ENCODE results near the gene BBS1. TPM values are rescaled to one million over a fixed set of nuclear protein-coding genes. Genes with fewer than 3 reads are reported as not detected.

BBS1 gene
- total RNA-seq, 1 donor from 2014 or later = 43.6 TPM

- TF ChIP-seq CTCF (conservative IDR thresholded peaks at IDR 0.05; ENCODE audit: low read depth, low read length) = no peak
- no peak for DNase-seq (ENCODE audit: low read depth)
- H3K4me3 ChIP-seq (ENCODE audit: low read depth, low read length) = no peak overlapping the region
Measured at GRCh38 chr11:66559866-66560676, 49.6 kb downstream of the BBS1 start.

DNA sequence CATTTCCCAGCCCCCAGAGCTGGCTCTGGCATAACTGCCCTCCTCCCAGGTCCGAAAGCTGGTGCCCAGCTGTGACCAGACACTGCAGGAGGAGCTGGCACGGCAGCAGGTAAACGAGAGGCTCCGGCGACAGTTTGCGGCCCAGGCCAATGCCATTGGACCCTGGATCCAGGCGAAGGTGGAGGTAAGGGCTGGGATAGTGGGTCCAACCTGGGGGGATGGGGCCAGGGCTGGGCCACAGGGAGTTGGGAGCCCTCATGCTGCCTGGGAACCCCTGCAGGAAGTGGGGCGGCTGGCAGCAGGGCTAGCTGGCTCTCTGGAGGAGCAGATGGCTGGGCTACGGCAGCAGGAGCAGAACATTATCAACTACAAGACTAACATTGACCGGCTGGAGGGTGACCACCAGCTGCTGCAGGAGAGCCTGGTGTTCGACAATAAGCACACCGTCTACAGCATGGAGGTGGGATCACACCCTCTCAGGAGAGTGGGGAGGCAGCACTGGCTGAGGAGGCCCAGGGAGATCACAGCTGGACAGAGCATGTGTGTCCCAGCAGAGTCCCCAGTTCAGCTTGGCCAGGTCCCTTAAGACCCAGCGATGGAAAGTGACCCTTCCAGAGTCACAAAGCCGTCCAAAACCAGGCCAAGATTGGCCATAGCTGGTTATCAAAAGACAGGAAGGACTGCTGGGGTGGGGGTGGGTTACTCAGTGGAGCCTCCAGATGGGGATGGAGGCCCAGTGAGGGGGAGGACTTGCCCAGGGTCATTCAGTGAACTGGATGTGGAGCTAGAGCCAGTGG, 50.9 kb downstream of the BBS1 start:
- DNase-seq (ENCODE audit: low read depth) = no peak
- TF ChIP-seq CTCF (conservative IDR thresholded peaks at IDR 0.05; ENCODE audit: low read depth, low read length) = no peak
- no peak overlapping the region for H3K4me3 ChIP-seq (ENCODE audit: low read depth, low read length)

- DNase-seq (ENCODE audit: low read depth) = no peak
- TF ChIP-seq CTCF (conservative IDR thresholded peaks at IDR 0.05; ENCODE audit: low read depth, low read length) = no peak
- no peak overlapping the region for H3K4me3 ChIP-seq (ENCODE audit: low read depth, low read length)
Measured at GRCh38 chr11:66561975-66562248, 51.5 kb downstream of the BBS1 start.

- no peak overlapping the region for H3K4me3 ChIP-seq (ENCODE audit: low read depth, low read length)
- no peak for TF ChIP-seq CTCF (conservative IDR thresholded peaks at IDR 0.05; ENCODE audit: low read depth, low read length)
- DNase-seq (ENCODE audit: low read depth) = no peak
Measured at GRCh38 chr11:66562275-66562674, 51.8 kb downstream of the BBS1 start.

- no peak for DNase-seq (ENCODE audit: low read depth)
- H3K4me3 ChIP-seq (ENCODE audit: low read depth, low read length) = no peak overlapping the region
- no peak for TF ChIP-seq CTCF (conservative IDR thresholded peaks at IDR 0.05; ENCODE audit: low read depth, low read length)
Measured at GRCh38 chr11:66562907-66563583, 52.6 kb downstream of the BBS1 start.

DNA sequence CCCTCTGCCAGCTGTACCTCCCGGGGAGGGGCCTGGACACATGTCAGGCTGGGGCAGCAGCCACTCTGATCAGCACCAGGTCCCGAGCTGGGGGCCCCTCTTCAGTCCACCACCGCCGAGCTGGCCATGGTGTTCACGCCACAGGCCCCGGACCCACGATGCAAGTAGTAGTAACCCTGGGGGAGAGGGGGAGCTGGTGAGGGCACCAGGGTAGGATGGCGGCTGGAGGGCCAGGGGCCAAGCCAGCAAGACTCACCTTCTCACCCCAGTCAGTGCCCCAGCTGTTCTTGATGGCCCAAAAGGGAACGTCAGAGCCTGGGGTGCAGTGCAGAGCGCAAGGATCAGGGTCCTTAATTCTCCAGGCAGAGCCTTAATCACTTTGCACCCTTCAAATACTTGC, 53.4 kb downstream of the BBS1 start:
- no peak for DNase-seq (ENCODE audit: low read depth)
- no peak for TF ChIP-seq CTCF (conservative IDR thresholded peaks at IDR 0.05; ENCODE audit: low read depth, low read length)
- H3K4me3 ChIP-seq (ENCODE audit: low read depth, low read length) = no peak overlapping the region

Measured in epithelial cell of proximal tubule (primary cell).